ENCODE measurements around the gene CDCA4. TPM values are rescaled to one million over a fixed set of nuclear protein-coding genes. Genes with fewer than 3 reads are reported as not detected.

CDCA4 gene
- total RNA-seq, 1 experiment from 2014 or later = 45.7 TPM

GRCh38 chr14:104991896-104992230 lies 29.0 kb downstream of the CDCA4 start:
- DNase-seq (ENCODE audit: low spot score) = no peak

- DNase-seq (ENCODE audit: low spot score) = no peak
These were observed 31.0 kb downstream of the CDCA4 start for GRCh38 chr14:104989951-104990303.

- DNase-seq (ENCODE audit: low spot score) = no peak
These were observed 31.5 kb downstream of the CDCA4 start for GRCh38 chr14:104989236-104989950.

GRCh38 chr14:104986487-104987164 lies 34.3 kb downstream of the CDCA4 start:
- DNase-seq (ENCODE audit: low spot score) = no peak

GRCh38 chr14:104985675-104986486 lies 35.0 kb downstream of the CDCA4 start, which contains the start of gene CLBA1:
Gene CLBA1, plus strand, starts transcription at chr14:104985788. Its CDS starts 644 bp downstream, at chr14:104986432.
- DNase-seq (ENCODE audit: low spot score) = peak; percentile 84

GRCh38 chr14:104984056-104984894 lies 36.6 kb downstream of the CDCA4 start:
- no peak for DNase-seq (ENCODE audit: low spot score)

GRCh38 chr14:104983231-104983721 lies 37.6 kb downstream of the CDCA4 start:
- no peak for DNase-seq (ENCODE audit: low spot score)

- DNase-seq (ENCODE audit: low spot score) = no peak
These were observed 38.2 kb downstream of the CDCA4 start for GRCh38 chr14:104982548-104983230.

- no peak for DNase-seq (ENCODE audit: low spot score)
These were observed 39.0 kb downstream of the CDCA4 start for GRCh38 chr14:104981699-104982541.

- no peak for DNase-seq (ENCODE audit: low spot score)
These were observed 40.0 kb downstream of the CDCA4 start for GRCh38 chr14:104980611-104981531.

- DNase-seq (ENCODE audit: low spot score) = peak; percentile 61
These were observed 40.9 kb downstream of the CDCA4 start for GRCh38 chr14:104979758-104980610.

GRCh38 chr14:104978746-104979691 lies 41.9 kb downstream of the CDCA4 start:
- DNase-seq (ENCODE audit: low spot score) = no peak

- peak; percentile 58 for DNase-seq (ENCODE audit: low spot score)
These were observed 42.9 kb downstream of the CDCA4 start, which contains the start of gene AHNAK2 for GRCh38 chr14:104977681-104978653. Gene AHNAK2, minus strand, starts transcription at chr14:104978374. Its CDS starts 137 bp downstream, at chr14:104978237.

GRCh38 chr14:104977008-104977680 lies 43.7 kb downstream of the CDCA4 start:
- DNase-seq (ENCODE audit: low spot score) = no peak
